ENCODE results near the gene PPARA. TPM values are rescaled to one million over a fixed set of nuclear protein-coding genes. Genes with fewer than 3 reads are reported as not detected.

PPARA gene
- total and polyA plus RNA-seq, 12 donors = 5.1 to 208 (median 37.4) TPM

- intact Hi-C loops (cut with DNase I) = no loop called here
- no peak overlapping the region for H3K4me3 ChIP-seq
- H3K36me3 ChIP-seq (replicated peaks in 1 of 2) = peaks cover 0 to 12% of the 10 kb centered on the region in 2 donors
- DNase-seq = peak in 6 of 7 donors; percentile 60 to 77 (median 74)
- peaks cover 21 to 63% of the 10 kb centered on the region in 2 donors for H3K4me1 ChIP-seq (replicated peaks in 1 of 2)
- peak overlapping the region in 2 of 5 donors; percentile 14 to 69 for H3K27ac ChIP-seq
- H3K27me3 ChIP-seq = no peaks in the 10 kb centered on the region
- 47 to 64% (median 51%) methylated on average over 16 of the region's 16 CpGs for WGBS, 4 donors
- no peaks in the 10 kb centered on the region for H3K9me3 ChIP-seq (replicated peaks in 1 of 3)
- TF ChIP-seq POLR2A (IDR thresholded peaks at IDR 0.05) (no peak), CTCF (IDR thresholded peaks at IDR 0.05) (no peak)
These were observed 95.2 kb downstream of the PPARA start for GRCh38 chr22:46245511-46245910.

- peak in 1 of 7 donors; percentile 49 for DNase-seq
- no peaks in the 10 kb centered on the region for H3K9me3 ChIP-seq (replicated peaks in 1 of 3)
- H3K4me1 ChIP-seq (replicated peaks in 1 of 2) = peaks cover 16 to 63% of the 10 kb centered on the region in 2 donors
- H3K36me3 ChIP-seq (replicated peaks in 1 of 2) = peaks cover 0 to 12% of the 10 kb centered on the region in 2 donors
- no peaks in the 10 kb centered on the region for H3K27me3 ChIP-seq
- TF ChIP-seq POLR2A (IDR thresholded peaks at IDR 0.05) (no peak), CTCF (IDR thresholded peaks at IDR 0.05) (no peak)
- intact Hi-C loops (cut with DNase I) = no loop called here
- WGBS, 4 donors = 90 to 95% (median 93%) methylated on average over 8 to 10 of the region's 10 CpGs
- no peak overlapping the region for H3K4me3 ChIP-seq
- H3K27ac ChIP-seq = peak overlapping the region in 1 of 5 donors; percentile 69
These were observed 95.9 kb downstream of the PPARA start for GRCh38 chr22:46246178-46246577.

GRCh38 chr22:46247443-46247975, 97.2 kb downstream of the PPARA start:
- TF ChIP-seq CTCF (IDR thresholded peaks at IDR 0.05) (no peak), POLR2A (IDR thresholded peaks at IDR 0.05) (no peak)
- 29 to 64% (median 61%) methylated on average over 1 to 2 of the region's 2 CpGs for WGBS, 4 donors
- Histone ChIP-seq H3K4me1 (replicated peaks in 1 of 2) (peaks cover 7 to 53% of the 10 kb centered on the region in 2 donors), H3K27me3 (no peaks in the 10 kb centered on the region), H3K36me3 (replicated peaks in 1 of 2) (peaks cover 0 to 12% of the 10 kb centered on the region in 2 donors), H3K4me3 (no peak overlapping the region), H3K9me3 (replicated peaks in 1 of 3) (no peaks in the 10 kb centered on the region), H3K27ac (peak overlapping the region in 1 of 5 donors; percentile 32)
- intact Hi-C loops (cut with DNase I) = no loop called here
- DNase-seq = peak in 1 of 7 donors; percentile 51

GRCh38 chr22:46250035-46250782, 99.9 kb downstream of the PPARA start, which contains the start of gene CDPF1:
TSS of gene CDPF1 (minus strand) at chr22:46250293. CDS start at chr22:46248284, 2,009 bp downstream.
- TF ChIP-seq CTCF (IDR thresholded peaks at IDR 0.05) (peak in 1 of 6 experiments; percentile 27), POLR2A (IDR thresholded peaks at IDR 0.05) (peak in 1 of 2 donors; percentile 91)
- no peaks in the 10 kb centered on the region for H3K27me3 ChIP-seq
- DNase-seq = peak; percentile 87 to 94 (median 91)
- no peaks in the 10 kb centered on the region for H3K36me3 ChIP-seq (replicated peaks in 1 of 2)
- peak within 1 kb of the TSS in 3 of 4 donors; percentile 69 to 83 (median 71) for H3K4me3 ChIP-seq
- H3K9me3 ChIP-seq (replicated peaks in 1 of 3) = no peaks in the 10 kb centered on the region
- peaks cover 7 to 38% of the 10 kb centered on the region in 2 donors for H3K4me1 ChIP-seq (replicated peaks in 1 of 2)
- 0% methylated on average over 3 to 89 of the region's 89 CpGs; no CpG with 5 or more reads in 1 of the 4 donors for whole genome bisulfite sequencing, 4 donors
- H3K27ac ChIP-seq = peak within 1 kb of the TSS; percentile 54 to 91 (median 83)
- intact Hi-C loops (cut with DNase I) = loop anchor here in 1 of 2 donors (10.0 kb wide), 1 partner anchor 125 kb away; no protein-coding TSS in a partner anchor
